GM18520 (cell line): Measurements from ENCODE around the gene PXN.
A peak's percentile ranks its signal among the peaks of the same experiment; 100 is the strongest.
"Not testable (repeated sequence)": the region's sequence is repeated elsewhere in the genome, so short reads cannot be mapped to it uniquely, and the experiment has no call there.

ENCODE experiments used
- ATAC-seq: cut with Tn5 transposase; IDR thresholded peaks from one replicate; pipeline ENCODE4 v1.9.1; 2021; ENCODE audit not compliant: unreplicated experiment

PXN gene

DNA sequence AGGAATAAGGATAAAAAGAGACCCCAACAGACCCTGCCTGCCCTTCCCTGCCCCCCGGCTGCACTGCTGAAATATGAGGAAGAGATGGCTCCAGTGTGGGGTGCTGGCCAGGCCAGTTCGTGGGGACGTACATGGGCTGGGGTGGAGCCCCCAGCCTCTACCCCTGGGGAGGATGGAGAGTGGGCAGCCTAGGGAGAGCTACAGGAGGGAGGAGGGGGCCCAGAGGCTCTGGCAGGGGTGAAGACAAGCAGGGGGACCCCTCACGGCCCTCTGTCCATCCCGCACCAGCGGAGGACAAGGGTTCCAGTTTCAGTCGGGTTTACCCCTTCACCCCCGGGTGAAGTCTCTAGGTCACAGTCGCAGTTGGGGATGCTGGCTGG, 53.6 kb downstream of the PXN start:
- ATAC-seq = no peak

GRCh38 chr12:120211243-120211903, 54.2 kb downstream of the PXN start:
- no peak for ATAC-seq

GRCh38 chr12:120209851-120210250, 55.7 kb downstream of the PXN start:
- ATAC-seq = no peak

DNA sequence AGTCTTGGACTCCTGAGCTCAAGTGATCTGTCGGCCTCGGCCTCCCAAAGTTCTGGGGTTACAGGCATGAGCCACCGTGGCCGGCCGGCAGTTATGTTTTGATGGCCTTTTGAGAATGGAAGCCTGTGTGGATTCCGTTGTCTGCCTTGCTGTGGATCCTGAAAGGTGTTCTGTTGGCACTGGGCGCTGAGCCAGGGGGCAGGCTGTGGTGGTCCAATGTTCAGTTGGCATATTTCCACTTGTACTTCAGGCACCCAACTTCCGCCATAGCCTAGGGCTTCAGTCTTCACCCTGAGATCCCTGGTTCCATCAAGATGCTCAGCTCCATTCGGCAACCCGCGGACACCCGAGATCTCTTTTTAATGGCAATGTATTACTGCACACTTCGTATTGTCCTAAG, 58.3 kb downstream of the PXN start:
- ATAC-seq = no peak

DNA sequence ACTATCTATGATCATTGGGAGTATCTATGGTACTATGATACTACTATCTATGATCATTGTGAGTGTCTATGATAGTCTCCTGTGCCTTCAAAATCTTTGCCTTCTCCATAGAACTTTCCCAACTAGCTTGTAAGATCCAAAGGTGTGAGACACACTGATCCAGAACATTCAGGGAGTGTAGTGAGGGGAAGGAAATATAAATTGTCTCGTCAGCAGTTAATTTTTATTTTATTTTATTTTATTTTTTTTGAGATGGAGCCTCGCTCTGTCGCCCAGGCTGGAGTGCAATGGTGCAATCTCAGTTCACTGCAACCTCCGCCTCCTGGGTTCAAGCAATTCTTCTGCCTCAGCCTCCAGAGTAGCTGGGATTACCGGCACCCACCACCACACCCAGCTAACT, 58.7 kb downstream of the PXN start:
- ATAC-seq = not testable (repeated sequence)

DNA sequence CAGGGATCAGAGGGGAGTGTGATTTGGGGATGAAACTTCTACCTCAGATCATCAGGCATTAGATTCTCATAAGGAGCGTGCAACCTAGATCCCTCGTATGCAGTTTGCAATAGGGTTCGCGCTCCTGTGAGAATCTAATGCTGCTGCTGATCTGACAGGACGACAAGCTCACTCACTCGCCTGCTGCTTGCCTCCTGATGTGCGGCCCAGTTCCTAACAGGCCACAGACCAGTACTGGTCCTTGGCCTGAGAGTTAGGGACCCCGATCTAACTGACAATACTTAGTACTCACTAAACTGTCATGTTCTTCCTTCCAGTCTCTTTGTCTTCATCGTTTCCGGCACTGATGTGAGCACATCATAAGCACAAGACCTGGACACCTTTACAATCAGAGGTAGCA, 59.3 kb downstream of the PXN start:
- ATAC-seq = no peak

- ATAC-seq = no peak
Measured at GRCh38 chr12:120204171-120204570, 61.4 kb downstream of the PXN start.

DNA sequence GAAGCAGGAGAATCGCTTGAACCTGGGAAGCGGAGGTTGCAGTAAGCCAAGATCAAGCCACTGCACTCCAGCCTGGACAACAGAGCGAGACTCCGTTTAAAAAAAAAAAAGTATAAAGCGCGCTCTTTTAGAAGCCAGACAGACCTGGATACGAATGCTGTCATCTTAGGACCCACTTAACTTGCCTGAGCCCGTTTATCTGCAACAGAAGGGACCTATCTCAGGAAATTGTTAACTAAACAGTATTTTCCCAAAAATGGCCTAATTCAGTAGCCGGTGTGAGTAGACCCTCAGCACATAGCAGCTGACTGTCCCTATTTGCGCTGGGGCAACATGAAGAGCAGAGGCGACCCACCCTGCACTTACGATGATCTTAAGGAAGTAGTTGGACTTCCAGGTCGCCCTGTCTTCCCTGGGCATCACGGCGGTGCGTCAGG, 65.1 kb downstream of the PXN start:
- ATAC-seq = no peak

- ATAC-seq = no peak
Measured at GRCh38 chr12:120199595-120200306, 65.8 kb downstream of the PXN start.

DNA sequence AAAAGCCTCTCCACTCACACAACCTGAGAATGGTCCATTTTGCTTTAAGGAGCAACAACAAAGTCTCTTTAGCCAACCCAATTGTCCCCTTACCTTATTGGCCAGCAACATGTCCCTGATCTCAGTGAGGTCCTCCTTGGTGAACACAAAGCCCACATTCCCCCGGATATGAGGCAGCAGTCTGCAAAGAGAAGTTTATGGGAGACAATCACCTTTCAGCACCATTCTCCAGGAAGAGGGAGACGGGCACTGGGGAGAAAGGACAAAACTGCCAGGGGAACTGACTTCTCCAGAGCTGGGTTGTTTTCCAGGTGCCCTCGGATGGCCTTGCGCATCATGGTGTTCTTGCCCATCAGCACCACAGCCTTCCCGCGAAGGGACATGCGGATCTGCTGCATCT, 66.5 kb downstream of the PXN start:
- ATAC-seq = no peak

- ATAC-seq = no peak
Measured at GRCh38 chr12:120197542-120197887, 68.0 kb downstream of the PXN start.

DNA sequence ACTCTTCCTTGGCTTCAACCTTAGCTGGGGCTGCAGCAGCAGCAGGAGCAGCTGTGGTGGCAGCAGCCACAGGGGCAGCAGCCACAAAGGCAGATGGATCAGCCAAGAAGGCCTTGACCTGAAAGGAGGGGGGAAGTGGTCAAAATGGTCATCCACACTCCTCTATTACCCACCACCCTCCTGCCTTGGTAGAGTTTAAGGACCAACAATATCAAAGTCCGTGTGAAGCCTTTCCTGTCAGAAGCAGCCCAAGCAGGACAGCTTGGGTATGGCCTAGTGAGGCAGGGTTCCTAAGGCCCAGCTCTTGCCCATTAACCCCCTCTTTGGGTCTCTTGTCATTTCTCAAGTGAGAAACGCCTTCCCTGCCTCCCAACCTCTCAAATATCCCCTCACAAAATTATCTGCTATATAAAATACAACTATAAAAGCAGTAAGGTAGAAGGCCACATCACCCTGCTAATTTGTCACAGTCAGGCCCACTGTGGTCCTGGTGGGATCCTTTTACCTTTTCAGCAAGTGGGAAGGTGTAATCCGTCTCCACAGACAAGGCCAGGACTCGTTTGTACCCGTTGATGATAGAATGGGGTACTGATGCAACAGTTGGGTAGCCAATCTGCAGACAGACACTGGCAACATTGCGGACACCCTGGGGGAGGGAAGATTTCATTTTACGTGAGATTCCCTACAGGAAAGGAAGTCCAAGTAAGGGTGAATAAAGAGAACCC, 68.6 kb downstream of the PXN start:
- ATAC-seq = not testable (repeated sequence)

- ATAC-seq = no peak
Measured at GRCh38 chr12:120196363-120196762, 69.2 kb downstream of the PXN start.

DNA sequence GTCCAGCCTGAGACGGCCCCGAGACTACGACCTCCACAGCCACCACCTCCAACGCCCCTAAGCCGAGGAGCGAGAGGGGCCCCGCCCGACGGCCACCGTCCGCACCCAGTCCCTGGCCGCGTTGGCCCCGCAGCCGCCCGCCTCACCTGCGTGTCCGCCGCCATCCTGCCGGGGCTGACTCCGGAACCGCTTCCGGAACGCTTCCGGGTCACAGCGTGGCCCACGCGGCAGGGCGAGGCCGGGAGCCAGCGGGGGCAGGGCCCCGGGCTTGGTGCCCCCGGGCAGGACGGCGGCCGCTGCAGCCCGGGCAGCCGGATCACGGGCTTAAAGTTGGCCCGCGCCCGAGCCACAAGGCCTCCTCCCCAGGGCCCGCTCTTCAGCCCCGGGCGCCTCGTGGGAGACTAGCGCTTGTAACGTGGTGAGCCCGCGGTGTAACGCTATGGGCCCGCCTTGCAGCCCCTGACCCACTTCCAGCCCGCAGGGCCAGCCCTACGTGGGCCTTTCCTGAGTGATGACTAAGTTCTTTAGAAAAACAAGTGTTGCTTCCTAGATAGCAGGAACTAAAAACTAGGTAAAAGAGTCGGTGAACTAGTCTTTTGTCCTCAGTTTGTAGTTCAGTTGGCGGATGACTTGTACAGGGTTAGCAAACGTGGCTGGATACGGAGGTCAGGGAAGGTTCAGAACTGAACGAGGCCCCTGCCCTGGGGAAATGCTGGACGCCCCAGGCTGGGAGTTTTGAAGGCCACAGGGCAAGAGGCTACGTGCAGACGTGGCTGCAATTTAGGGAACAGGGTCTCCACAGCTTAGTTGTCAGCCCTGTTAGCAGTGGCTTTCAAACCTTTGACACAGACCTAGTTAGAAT, 70.8 kb downstream of the PXN start, which contains the start of gene GCN1:
GCN1 (minus strand) TSS at position 182 of the 862 bp plus-strand sequence; CDS start at position 164, 18 bp downstream.
- peak; percentile 62 for ATAC-seq

DNA sequence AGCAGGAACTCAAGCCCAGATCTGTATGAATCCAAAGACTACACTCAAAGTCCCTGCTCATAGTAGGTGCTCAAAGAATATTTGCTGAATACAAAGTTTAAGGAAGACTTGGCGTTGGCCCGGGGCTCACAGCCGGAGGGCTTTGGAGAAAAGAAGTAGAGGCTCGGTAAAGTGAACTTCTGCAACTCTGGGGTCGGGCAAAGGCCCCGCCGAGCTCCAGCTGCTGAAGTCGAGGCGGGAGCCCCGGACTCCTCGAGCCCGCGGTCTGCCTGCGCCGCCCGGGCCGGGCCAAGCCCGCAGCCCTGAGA, 71.3 kb downstream of the PXN start:
- no peak for ATAC-seq

DNA sequence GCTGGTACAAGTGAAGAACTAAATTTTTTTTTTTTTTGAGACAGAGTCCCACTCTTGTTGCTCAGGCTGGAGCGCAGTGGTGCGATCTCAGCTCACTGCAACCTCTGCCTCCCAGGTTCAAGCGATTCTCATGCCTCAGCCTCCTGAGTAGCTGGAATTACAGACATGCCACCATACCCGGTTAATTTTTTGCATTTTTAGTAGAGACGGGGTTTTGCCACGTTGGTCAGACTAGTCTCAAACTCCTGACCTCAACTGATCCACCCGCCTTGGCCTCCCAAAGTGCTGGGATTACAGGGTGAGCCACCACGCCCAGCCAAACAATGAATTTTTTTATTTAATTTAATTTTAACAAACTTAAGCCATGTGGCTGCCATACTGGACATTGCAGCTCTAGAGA, 72.2 kb downstream of the PXN start:
- ATAC-seq = not testable (repeated sequence)

GRCh38 chr12:120190985-120191480, 74.5 kb downstream of the PXN start:
- ATAC-seq = no peak

GRCh38 chr12:120190386-120190785, 75.1 kb downstream of the PXN start:
- no peak for ATAC-seq

GRCh38 chr12:120186654-120187053, 78.9 kb downstream of the PXN start:
- no peak for ATAC-seq

- ATAC-seq = no peak
Measured at GRCh38 chr12:120183211-120183631, 82.3 kb downstream of the PXN start.

- no peak for ATAC-seq
Measured at GRCh38 chr12:120181991-120182631, 83.4 kb downstream of the PXN start.
